GM10266 (cell line): ENCODE results near the gene PLSCR1.

Source experiments
- DNase-seq: peaks from one replicate; pipeline ENCODE4 v3.0.0; 2012; ENCODE audit errors: extremely low spot score
- TF ChIP-seq, protein P1 (sequence below): IDR thresholded peaks from 2 replicates; pipeline ENCODE4 v1.5.1; 2012; ENCODE audit warnings: mild to moderate bottlenecking, low read depth; ENCODE audit not compliant: control insufficient read depth, insufficient read depth; ENCODE audit errors: missing control alignments

The PLSCR1 gene

GRCh38 chr3:146561463-146561862, 17.1 kb upstream of the PLSCR1 start:
- DNase-seq, result no peak
- TF ChIP-seq, protein P1, sequence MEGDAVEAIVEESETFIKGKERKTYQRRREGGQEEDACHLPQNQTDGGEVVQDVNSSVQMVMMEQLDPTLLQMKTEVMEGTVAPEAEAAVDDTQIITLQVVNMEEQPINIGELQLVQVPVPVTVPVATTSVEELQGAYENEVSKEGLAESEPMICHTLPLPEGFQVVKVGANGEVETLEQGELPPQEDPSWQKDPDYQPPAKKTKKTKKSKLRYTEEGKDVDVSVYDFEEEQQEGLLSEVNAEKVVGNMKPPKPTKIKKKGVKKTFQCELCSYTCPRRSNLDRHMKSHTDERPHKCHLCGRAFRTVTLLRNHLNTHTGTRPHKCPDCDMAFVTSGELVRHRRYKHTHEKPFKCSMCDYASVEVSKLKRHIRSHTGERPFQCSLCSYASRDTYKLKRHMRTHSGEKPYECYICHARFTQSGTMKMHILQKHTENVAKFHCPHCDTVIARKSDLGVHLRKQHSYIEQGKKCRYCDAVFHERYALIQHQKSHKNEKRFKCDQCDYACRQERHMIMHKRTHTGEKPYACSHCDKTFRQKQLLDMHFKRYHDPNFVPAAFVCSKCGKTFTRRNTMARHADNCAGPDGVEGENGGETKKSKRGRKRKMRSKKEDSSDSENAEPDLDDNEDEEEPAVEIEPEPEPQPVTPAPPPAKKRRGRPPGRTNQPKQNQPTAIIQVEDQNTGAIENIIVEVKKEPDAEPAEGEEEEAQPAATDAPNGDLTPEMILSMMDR, result no peak

- no peak for DNase-seq
- TF ChIP-seq, protein P1, result no peak
Measured at GRCh38 chr3:146560678-146561077, 16.3 kb upstream of the PLSCR1 start.

DNA sequence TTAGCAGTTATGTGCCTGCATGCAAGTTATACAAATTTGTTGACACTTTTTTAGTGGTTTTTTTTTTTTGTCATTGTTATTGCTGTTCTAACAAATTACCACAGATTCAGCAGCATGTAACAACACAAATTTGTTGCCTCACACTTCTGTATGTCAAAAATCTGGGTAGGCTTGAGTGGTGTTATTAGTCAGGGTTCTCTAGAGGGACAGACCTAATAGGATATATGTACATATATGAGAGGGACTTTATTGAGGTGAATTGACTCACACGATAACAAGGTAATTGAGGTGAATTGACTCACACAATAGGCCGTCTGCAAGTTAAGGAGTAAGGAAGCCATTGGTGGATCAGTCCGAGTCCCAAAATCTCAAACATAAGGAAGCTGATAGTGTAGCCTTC, 15.0 kb upstream of the PLSCR1 start:
- DNase-seq, result no peak
- TF ChIP-seq, protein P1, result no peak

GRCh38 chr3:146558781-146559180, 14.4 kb upstream of the PLSCR1 start:
- TF ChIP-seq, protein P1, result no peak

GRCh38 chr3:146557745-146558144, 13.3 kb upstream of the PLSCR1 start:
- TF ChIP-seq, protein P1, result no peak
- no peak for DNase-seq

More at GRCh38 chr3:146558781-146559180, 14.4 kb upstream of the PLSCR1 start:
- no peak for DNase-seq

DNA sequence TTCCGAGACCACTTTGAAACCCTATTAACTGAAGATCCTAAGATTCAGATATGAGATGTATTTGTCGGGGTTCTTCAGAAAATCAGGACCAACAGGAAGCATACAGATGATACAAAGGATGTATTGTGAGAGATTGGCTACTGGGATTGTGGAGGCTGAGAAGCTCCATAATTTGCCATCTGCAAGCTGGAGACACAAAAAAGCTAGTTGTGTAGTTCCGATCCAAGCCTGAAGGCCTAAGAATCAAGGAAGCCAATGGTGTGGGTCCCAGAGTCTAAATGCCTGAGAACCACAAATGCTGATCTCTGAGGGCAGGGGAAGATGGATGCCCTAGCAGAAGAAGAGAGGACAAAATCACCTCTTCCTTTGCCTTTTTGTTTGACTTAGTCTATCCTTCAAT, 10.9 kb upstream of the PLSCR1 start:
- TF ChIP-seq, protein P1, result no peak
- no peak for DNase-seq

- TF ChIP-seq, protein P1, result no peak
- no peak for DNase-seq
Measured at GRCh38 chr3:146554151-146554760, 9.8 kb upstream of the PLSCR1 start.
